ENCODE measurements around the gene IQGAP3.

IQGAP3 gene

GRCh38 chr1:156502894-156503697 lies 69.3 kb downstream of the IQGAP3 start:
- DNase-seq = peak; percentile 99
- in situ Hi-C loops (cut with HindIII; ENCODE audit: low pct_ligation_motif_present, low pct_unique_long_range_greater_than_20kb, low sequenced_read_pairs) = no loop called here

GRCh38 chr1:156502391-156502893 lies 69.9 kb downstream of the IQGAP3 start:
- DNase-seq = no peak
- in situ Hi-C loops (cut with HindIII; ENCODE audit: low pct_ligation_motif_present, low pct_unique_long_range_greater_than_20kb, low sequenced_read_pairs) = no loop called here

- in situ Hi-C loops (cut with HindIII; ENCODE audit: low pct_ligation_motif_present, low pct_unique_long_range_greater_than_20kb, low sequenced_read_pairs) = no loop called here
- peak; percentile 96 for DNase-seq
These were observed 71.4 kb downstream of the IQGAP3 start for GRCh38 chr1:156500793-156501506.

- in situ Hi-C loops (cut with HindIII; ENCODE audit: low pct_ligation_motif_present, low pct_unique_long_range_greater_than_20kb, low sequenced_read_pairs) = no loop called here
- DNase-seq = no peak
These were observed 71.9 kb downstream of the IQGAP3 start, which contains the start of gene MEF2D for GRCh38 chr1:156500543-156500792. TSS of gene MEF2D (minus strand) at chr1:156500775. CDS start at chr1:156483292, 17,483 bp downstream.

DNA sequence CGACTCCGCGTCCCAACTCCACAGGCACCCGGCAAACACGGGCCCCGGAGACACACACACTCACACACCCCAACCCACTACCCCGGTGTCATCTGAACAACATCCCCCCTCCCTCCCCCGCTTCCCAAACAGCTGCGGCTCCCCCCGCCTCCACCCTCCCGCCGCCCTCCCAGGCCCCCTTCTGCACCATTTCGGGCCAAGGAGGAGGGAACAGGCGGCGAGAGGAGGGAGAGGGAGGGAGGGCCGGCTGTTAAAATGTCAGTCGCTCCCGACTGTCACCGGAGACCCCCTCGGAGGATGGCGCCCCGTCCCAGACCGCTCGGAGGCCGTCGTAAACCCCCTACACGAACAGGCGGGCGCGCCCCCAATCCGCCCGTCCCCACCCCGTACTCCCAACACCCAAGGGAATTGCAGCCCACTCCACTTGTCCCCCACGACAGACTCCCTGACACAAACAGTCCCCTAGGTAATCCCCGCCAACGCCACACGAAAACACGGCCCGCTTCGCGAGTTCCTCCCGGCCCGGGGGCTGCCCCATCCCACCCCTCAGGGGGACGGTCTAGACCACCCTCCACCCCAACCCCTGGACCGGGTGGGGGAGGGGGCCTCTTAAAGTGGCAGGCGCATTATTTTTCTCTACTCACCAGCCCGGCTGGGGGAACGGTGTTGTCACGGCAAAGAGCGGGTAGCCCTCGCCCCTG lies 72.4 kb downstream of the IQGAP3 start:
- peak; percentile 21 for DNase-seq
- in situ Hi-C loops (cut with HindIII; ENCODE audit: low pct_ligation_motif_present, low pct_unique_long_range_greater_than_20kb, low sequenced_read_pairs) = no loop called here

GRCh38 chr1:156499194-156499841 lies 73.0 kb downstream of the IQGAP3 start:
- peak; percentile 24 for DNase-seq
- in situ Hi-C loops (cut with HindIII; ENCODE audit: low pct_ligation_motif_present, low pct_unique_long_range_greater_than_20kb, low sequenced_read_pairs) = no loop called here

GRCh38 chr1:156498432-156499193 lies 73.8 kb downstream of the IQGAP3 start:
- in situ Hi-C loops (cut with HindIII; ENCODE audit: low pct_ligation_motif_present, low pct_unique_long_range_greater_than_20kb, low sequenced_read_pairs) = no loop called here
- DNase-seq = peak; percentile 25

GRCh38 chr1:156497743-156498431 lies 74.5 kb downstream of the IQGAP3 start:
- DNase-seq = no peak
- in situ Hi-C loops (cut with HindIII; ENCODE audit: low pct_ligation_motif_present, low pct_unique_long_range_greater_than_20kb, low sequenced_read_pairs) = no loop called here

DNA sequence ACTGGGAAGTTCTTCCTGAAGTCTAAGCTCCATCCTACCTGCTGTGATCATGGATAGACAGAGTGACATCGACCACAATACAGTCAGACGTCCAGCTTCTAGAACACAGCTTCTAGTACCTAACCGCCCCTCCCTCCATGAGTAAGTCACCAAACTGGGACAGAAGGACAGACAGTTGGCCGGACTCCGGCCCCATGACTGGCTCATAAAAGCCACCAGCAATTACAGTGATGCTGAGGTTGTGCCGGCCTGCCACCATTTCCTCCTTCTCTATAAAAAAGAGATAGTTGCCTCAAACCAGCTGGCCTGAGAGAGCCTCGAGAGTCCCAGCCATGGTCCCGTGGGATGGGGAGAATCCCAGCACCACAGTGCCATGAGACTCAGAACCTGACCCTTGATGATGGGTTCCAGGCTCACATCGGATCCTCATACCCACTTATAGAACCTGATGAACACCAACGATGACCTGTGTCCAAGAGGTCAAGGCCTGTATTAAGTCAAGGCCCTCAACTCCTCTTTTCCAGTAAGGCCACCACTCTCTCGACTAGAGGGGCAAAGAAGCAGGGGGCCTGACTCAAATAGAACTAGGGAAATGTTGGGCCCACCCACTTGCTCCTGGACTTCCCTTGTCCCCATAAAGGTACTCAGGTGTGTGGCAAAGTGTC lies 75.2 kb downstream of the IQGAP3 start:
- in situ Hi-C loops (cut with HindIII; ENCODE audit: low pct_ligation_motif_present, low pct_unique_long_range_greater_than_20kb, low sequenced_read_pairs) = no loop called here

GRCh38 chr1:156496211-156496761 lies 76.1 kb downstream of the IQGAP3 start:
- in situ Hi-C loops (cut with HindIII; ENCODE audit: low pct_ligation_motif_present, low pct_unique_long_range_greater_than_20kb, low sequenced_read_pairs) = no loop called here
- no peak for DNase-seq

More for the DNA sequence above, 75.2 kb downstream of the IQGAP3 start:
- DNase-seq = no peak

GRCh38 chr1:156495401-156496140 lies 76.8 kb downstream of the IQGAP3 start:
- no peak for DNase-seq

DNA sequence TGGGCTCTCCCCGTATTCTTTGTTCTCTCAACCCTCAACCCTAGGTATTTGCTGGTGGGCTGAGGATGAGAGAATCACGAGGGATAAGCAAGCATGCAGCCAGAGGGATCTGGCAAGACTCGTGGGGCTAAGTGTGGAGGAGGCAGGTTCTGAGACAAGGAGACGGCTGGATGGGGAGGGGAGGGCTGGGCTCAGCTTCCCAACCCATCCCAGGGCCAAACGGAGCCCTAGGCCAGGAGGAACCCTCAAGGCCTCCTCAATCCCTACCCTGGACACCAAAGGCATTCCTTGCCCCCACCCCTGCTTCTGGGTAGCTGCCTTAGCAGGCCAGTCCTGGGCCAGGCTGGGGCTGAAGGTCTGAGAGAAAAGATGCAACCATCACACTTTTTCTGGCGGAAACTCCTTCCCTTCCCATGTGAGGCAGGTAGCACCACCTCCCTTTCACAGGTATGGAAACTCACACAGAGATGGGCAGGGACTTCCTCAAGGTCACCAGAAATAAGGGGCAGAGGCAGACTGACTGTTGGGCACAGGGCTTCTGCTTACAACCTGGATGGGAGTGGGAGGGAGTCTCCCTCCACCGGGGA lies 78.0 kb downstream of the IQGAP3 start:
- in situ Hi-C loops (cut with HindIII; ENCODE audit: low pct_ligation_motif_present, low pct_unique_long_range_greater_than_20kb, low sequenced_read_pairs) = no loop called here
- DNase-seq = no peak

More at GRCh38 chr1:156495401-156496140, 76.8 kb downstream of the IQGAP3 start:
- in situ Hi-C loops (cut with HindIII; ENCODE audit: low pct_ligation_motif_present, low pct_unique_long_range_greater_than_20kb, low sequenced_read_pairs) = no loop called here

- DNase-seq = no peak
These were observed 78.6 kb downstream of the IQGAP3 start for GRCh38 chr1:156493742-156494141.

DNA sequence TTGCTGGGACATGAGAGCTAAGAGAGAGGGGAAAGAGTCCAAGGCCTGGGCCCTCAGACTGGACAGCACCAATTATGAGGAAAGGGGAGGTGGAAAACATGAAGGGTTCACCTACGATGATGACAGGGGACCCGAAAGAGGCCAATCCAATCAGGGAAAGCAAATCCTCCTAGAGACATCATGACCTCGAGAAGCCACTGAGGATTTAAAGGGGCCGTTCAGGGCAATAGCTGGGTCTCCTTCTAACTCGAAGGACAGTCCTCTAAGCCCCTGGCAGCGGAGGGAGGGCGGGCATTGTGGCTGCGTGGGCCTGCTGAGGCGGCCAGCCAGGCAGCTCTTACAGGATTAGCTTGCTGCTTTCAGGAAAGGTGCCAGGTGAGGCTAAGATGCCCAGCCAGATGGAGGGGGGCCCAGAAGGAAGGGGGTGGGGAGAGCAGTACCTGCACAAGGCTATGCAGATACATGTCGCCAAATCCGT lies 79.2 kb downstream of the IQGAP3 start:
- in situ Hi-C loops (cut with HindIII; ENCODE audit: low pct_ligation_motif_present, low pct_unique_long_range_greater_than_20kb, low sequenced_read_pairs) = no loop called here
- no peak for DNase-seq

More at GRCh38 chr1:156493742-156494141, 78.6 kb downstream of the IQGAP3 start:
- in situ Hi-C loops (cut with HindIII; ENCODE audit: low pct_ligation_motif_present, low pct_unique_long_range_greater_than_20kb, low sequenced_read_pairs) = no loop called here

GRCh38 chr1:156492591-156493080 lies 79.7 kb downstream of the IQGAP3 start:
- no peak for DNase-seq
- in situ Hi-C loops (cut with HindIII; ENCODE audit: low pct_ligation_motif_present, low pct_unique_long_range_greater_than_20kb, low sequenced_read_pairs) = no loop called here

All from ACHN (cell line).